OCI-LY1 (cell line): Measurements from ENCODE around the gene MEGF6.

ENCODE experiments used
- H2AFZ ChIP-seq: fragments of 200-600 bp; sonication (generic), shearing (Covaris generic); 2 replicates; pipeline ENCODE4 v1.6.0; 2014; ENCODE audit warnings: antibody characterized with exemption, mild to moderate bottlenecking, low read length
- H3F3A ChIP-seq: fragments of 200-600 bp; sonication (generic), shearing (Covaris generic); 2 replicates; pipeline ENCODE4 v1.6.0; 2014; ENCODE audit warnings: mild to moderate bottlenecking, antibody characterized with exemption, low read length, moderate library complexity; ENCODE audit not compliant: insufficient read depth
- H3K27ac ChIP-seq: fragments of 200-600 bp; sonication (generic); 2 replicates; pipeline ENCODE4 v1.5.1; 2014; ENCODE audit warnings: low read length, mixed run types, mild to moderate bottlenecking, low read depth; ENCODE audit not compliant: poor library complexity, severe bottlenecking
- H3K27me3 ChIP-seq: fragments of 200-600 bp; sonication (generic); 2 replicates; pipeline ENCODE4 v1.6.0; 2014; ENCODE audit warnings: antibody characterized with exemption, mild to moderate bottlenecking, low read length, moderate library complexity; ENCODE audit not compliant: insufficient read depth
- H3K36me3 ChIP-seq: fragments of 200-600 bp; sonication (generic); 2 replicates; pipeline ENCODE4 v1.6.1; 2014; ENCODE audit warnings: mild to moderate bottlenecking, antibody characterized with exemption, low read length, moderate library complexity, mixed read lengths; ENCODE audit not compliant: insufficient read depth
- H3K4me1 ChIP-seq: fragments of 200-600 bp; sonication (generic); 2 replicates; pipeline ENCODE4 v1.5.1; 2014; ENCODE audit warnings: mild to moderate bottlenecking, low read length, moderate library complexity; ENCODE audit not compliant: insufficient read depth, severe bottlenecking
- H3K4me2 ChIP-seq: fragments of 200-600 bp; sonication (generic), shearing (Covaris generic); 2 replicates; pipeline ENCODE4 v1.6.1; 2014; ENCODE audit warnings: low read length
- H3K4me3 ChIP-seq: fragments of 200-600 bp; sonication (generic); 2 replicates; pipeline ENCODE4 v1.5.1; 2014; ENCODE audit warnings: low read length, low read depth, mild to moderate bottlenecking, mixed read lengths; ENCODE audit not compliant: poor library complexity, severe bottlenecking
- H3K79me2 ChIP-seq: fragments of 200-600 bp; shearing (Covaris generic); 2 replicates; pipeline ENCODE4 v1.6.1; 2016; ENCODE audit warnings: mixed run types, low read length, mixed read lengths; ENCODE audit not compliant: insufficient read depth
- H3K9ac ChIP-seq: fragments of 200-600 bp; sonication (generic), shearing (Covaris generic); 2 replicates; pipeline ENCODE4 v1.6.1; 2014; ENCODE audit warnings: mild to moderate bottlenecking, low read length, mixed read lengths
- H3K9me2 ChIP-seq: fragments of 200-600 bp; sonication (generic), shearing (Covaris generic); 2 replicates; pipeline ENCODE4 v1.6.1; 2014; ENCODE audit warnings: low read depth, mild to moderate bottlenecking, low read length, mixed read lengths
- H3K9me3 ChIP-seq: fragments of 200-600 bp; shearing (Covaris generic); 2 replicates; pipeline ENCODE4 v1.6.1; 2014; ENCODE audit warnings: low read length, mixed read lengths
- H4K20me1 ChIP-seq: fragments of 200-600 bp; sonication (generic), shearing (Covaris generic); 2 replicates; pipeline ENCODE4 v1.6.0; 2016; ENCODE audit warnings: mild to moderate bottlenecking, low read length; ENCODE audit not compliant: insufficient read depth
- CTCF ChIP-seq: fragments of 200-600 bp; sonication (generic), shearing (Covaris generic); IDR thresholded peaks from 2 replicates; pipeline ENCODE4 v1.5.1; 2017; ENCODE audit warnings: mild to moderate bottlenecking, antibody characterized with exemption, low read length, moderate library complexity, mixed read lengths
- EZH2 ChIP-seq: fragments of 200-600 bp; sonication (generic), shearing (Covaris generic); IDR thresholded peaks from 2 replicates; pipeline ENCODE4 v1.8.0; 2017; ENCODE audit warnings: borderline replicate concordance, mixed run types, mild to moderate bottlenecking, antibody characterized with exemption, low read length, moderate library complexity, mixed read lengths

Gene MEGF6

GRCh38 chr1:3451994-3452865 lies 159.1 kb downstream of the MEGF6 start:
- Histone ChIP-seq H3K36me3 (no peaks in the 10 kb centered on the region), H3K9me3 (0 out of 2 replicates have a peak, but pooled peaks cover 5% of the 10 kb centered on the region), H3K4me3 (no peak overlapping the region), H3K9me2 (no peaks in the 10 kb centered on the region), H4K20me1 (no peaks in the 10 kb centered on the region), H3K27me3 (peaks cover 10% of the 10 kb centered on the region; the same call in 1 of the 2 replicates), H2AFZ (no peak overlapping the region), H3K27ac (no peak overlapping the region), H3F3A (no peaks in the 10 kb centered on the region), H3K79me2 (no peaks in the 10 kb centered on the region), H3K4me2 (no peak overlapping the region), H3K9ac (no peak overlapping the region), H3K4me1 (peaks cover 5% of the 10 kb centered on the region)
- TF ChIP-seq EZH2: no peak

- Histone ChIP-seq H3K4me1 (peaks cover 5% of the 10 kb centered on the region), H3F3A (no peaks in the 10 kb centered on the region), H2AFZ (no peak overlapping the region), H3K27ac (no peak overlapping the region), H3K36me3 (no peaks in the 10 kb centered on the region), H3K9me2 (no peaks in the 10 kb centered on the region), H3K4me3 (no peak overlapping the region), H3K4me2 (no peak overlapping the region), H3K9ac (no peak overlapping the region), H3K79me2 (no peaks in the 10 kb centered on the region), H4K20me1 (no peaks in the 10 kb centered on the region), H3K9me3 (0 out of 2 replicates have a peak, but pooled peaks cover 5% of the 10 kb centered on the region), H3K27me3 (peaks cover 6% of the 10 kb centered on the region; the same call in 1 of the 2 replicates)
- TF ChIP-seq EZH2 (no peak), CTCF (no peak)
These were observed 160.3 kb downstream of the MEGF6 start for GRCh38 chr1:3450983-3451382.

- H3K27ac ChIP-seq: no peak overlapping the region
- H4K20me1 ChIP-seq: no peaks in the 10 kb centered on the region
- no peak overlapping the region for H2AFZ ChIP-seq
- 0 out of 2 replicates have a peak, but pooled peaks cover 5% of the 10 kb centered on the region for H3K9me3 ChIP-seq
- H3K27me3 ChIP-seq: peaks cover 6% of the 10 kb centered on the region; the same call in 1 of the 2 replicates
- no peak overlapping the region for H3K4me2 ChIP-seq
- H3K9ac ChIP-seq: no peak overlapping the region
- H3K9me2 ChIP-seq: no peaks in the 10 kb centered on the region
- TF ChIP-seq CTCF (no peak), EZH2 (no peak)
- H3K36me3 ChIP-seq: no peaks in the 10 kb centered on the region; the same call in 1 of the 2 replicates
- H3F3A ChIP-seq: no peaks in the 10 kb centered on the region
- peaks cover 5% of the 10 kb centered on the region for H3K4me1 ChIP-seq
- H3K79me2 ChIP-seq: no peaks in the 10 kb centered on the region
- no peak overlapping the region for H3K4me3 ChIP-seq
These were observed 161.0 kb downstream of the MEGF6 start for GRCh38 chr1:3450202-3450863.
